ENCODE results near the gene PRR20G.

PRR20G gene

DNA sequence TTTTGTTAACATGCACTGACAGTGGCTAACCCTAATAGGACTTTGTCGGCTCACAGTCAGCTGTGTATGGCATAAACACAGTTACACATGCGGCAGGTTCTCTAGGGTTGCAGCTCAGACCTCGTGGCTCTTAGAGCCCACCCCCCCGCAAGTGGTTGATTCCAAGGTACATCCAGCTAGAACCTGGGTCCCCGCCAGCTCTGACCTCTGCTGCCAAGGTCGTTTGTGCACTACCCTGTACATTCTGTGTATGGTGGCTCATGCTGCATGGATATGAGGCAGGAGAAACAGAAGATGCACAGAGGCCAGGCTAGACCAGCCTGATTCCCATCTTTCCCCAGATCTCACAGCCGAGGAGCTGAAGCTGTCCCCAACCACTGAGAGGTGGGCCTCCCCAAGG is 25.9 kb downstream of the PRR20G start:
- Histone ChIP-seq H3K36me3 (ENCODE audit: insufficient read depth, low read length) (no peaks in the 10 kb centered on the region), H3K4me1 (ENCODE audit: insufficient read depth, low read length) (no peaks in the 10 kb centered on the region), H3K27ac (ENCODE audit: low read depth, low read length) (no peak overlapping the region), H3K9me3 (ENCODE audit: low read length) (no peaks in the 10 kb centered on the region), H3K27me3 (ENCODE audit: control insufficient read depth in 1 of 2, insufficient read depth in 2 of 2, low read length in 2 of 2) (no peaks in the 10 kb centered on the region), H3K9ac (ENCODE audit: low read length) (no peak overlapping the region), H3K4me3 (ENCODE audit: low read depth in 1 of 2, low read length in 2 of 2) (no peak overlapping the region)

- H3K4me1 ChIP-seq (ENCODE audit: insufficient read depth, low read length), result no peaks in the 10 kb centered on the region
- no peak overlapping the region for H3K4me3 ChIP-seq (ENCODE audit: low read depth in 1 of 2, low read length in 2 of 2)
- no peaks in the 10 kb centered on the region for H3K36me3 ChIP-seq (ENCODE audit: insufficient read depth, low read length)
- H3K27me3 ChIP-seq (ENCODE audit: control insufficient read depth in 1 of 2, insufficient read depth in 2 of 2, low read length in 2 of 2), result no peaks in the 10 kb centered on the region
- H3K27ac ChIP-seq (ENCODE audit: low read depth, low read length), result no peak overlapping the region
- no peaks in the 10 kb centered on the region for H3K9me3 ChIP-seq (ENCODE audit: low read length)
- H3K9ac ChIP-seq (ENCODE audit: low read length), result no peak overlapping the region
Measured at GRCh38 chr3:127260826-127261555, 26.9 kb downstream of the PRR20G start.

DNA sequence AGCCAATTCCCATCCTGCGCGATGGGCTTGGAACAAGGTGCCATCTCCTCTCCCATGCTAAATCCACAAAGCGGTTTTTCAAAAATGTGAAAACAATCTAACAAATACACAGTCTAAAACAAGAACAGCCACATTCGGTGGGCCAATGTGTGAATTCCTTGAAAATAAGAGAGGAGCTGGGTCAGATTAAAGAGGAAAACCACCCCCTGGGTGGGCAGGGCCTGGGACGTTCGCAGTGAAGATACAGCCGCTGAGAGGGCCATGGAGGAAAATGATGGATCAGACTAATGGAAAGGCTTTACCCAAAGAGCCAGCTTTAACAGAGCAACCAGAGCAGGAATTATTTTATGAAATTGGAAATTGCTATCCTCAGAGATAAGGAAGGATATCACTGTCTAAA is 27.4 kb downstream of the PRR20G start:
- H3K9me3 ChIP-seq (ENCODE audit: low read length), result no peaks in the 10 kb centered on the region
- no peak overlapping the region for H3K4me3 ChIP-seq (ENCODE audit: low read depth in 1 of 2, low read length in 2 of 2)
- no peak overlapping the region for H3K27ac ChIP-seq (ENCODE audit: low read depth, low read length)
- no peaks in the 10 kb centered on the region for H3K4me1 ChIP-seq (ENCODE audit: insufficient read depth, low read length)
- no peaks in the 10 kb centered on the region for H3K27me3 ChIP-seq (ENCODE audit: control insufficient read depth in 1 of 2, insufficient read depth in 2 of 2, low read length in 2 of 2)
- H3K9ac ChIP-seq (ENCODE audit: low read length), result no peak overlapping the region
- H3K36me3 ChIP-seq (ENCODE audit: insufficient read depth, low read length), result no peaks in the 10 kb centered on the region

- Histone ChIP-seq H3K27me3 (ENCODE audit: control insufficient read depth in 1 of 2, insufficient read depth in 2 of 2, low read length in 2 of 2) (no peaks in the 10 kb centered on the region), H3K4me3 (ENCODE audit: low read depth in 1 of 2, low read length in 2 of 2) (no peak overlapping the region), H3K27ac (ENCODE audit: low read depth, low read length) (no peak overlapping the region), H3K9me3 (ENCODE audit: low read length) (no peaks in the 10 kb centered on the region), H3K4me1 (ENCODE audit: insufficient read depth, low read length) (no peaks in the 10 kb centered on the region), H3K9ac (ENCODE audit: low read length) (no peak overlapping the region), H3K36me3 (ENCODE audit: insufficient read depth, low read length) (no peaks in the 10 kb centered on the region)
Measured at GRCh38 chr3:127259882-127260281, 28.0 kb downstream of the PRR20G start.

DNA sequence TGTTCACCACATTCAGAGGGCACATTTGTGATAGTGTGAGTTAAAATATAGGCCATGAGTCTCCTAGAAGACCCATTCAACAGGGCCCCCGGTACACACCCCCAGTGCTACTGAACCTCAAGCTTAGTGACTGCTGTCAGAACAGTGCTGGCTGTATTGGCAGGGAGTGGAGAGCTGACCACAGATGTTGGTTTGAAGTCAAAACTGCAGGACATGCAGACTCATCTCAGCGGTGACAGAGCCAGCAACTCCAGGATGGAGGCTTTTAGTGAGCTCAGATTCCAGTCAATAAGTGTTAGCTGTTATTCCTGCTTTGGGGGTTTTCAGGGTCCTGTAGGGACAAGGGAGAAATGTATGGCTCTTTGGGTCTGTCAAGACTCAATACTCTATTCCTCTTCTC is 29.1 kb downstream of the PRR20G start:
- no peaks in the 10 kb centered on the region for H3K9me3 ChIP-seq (ENCODE audit: low read length)
- H3K27ac ChIP-seq (ENCODE audit: low read depth, low read length), result no peak overlapping the region
- no peak overlapping the region for H3K9ac ChIP-seq (ENCODE audit: low read length)
- no peaks in the 10 kb centered on the region for H3K4me1 ChIP-seq (ENCODE audit: insufficient read depth, low read length)
- no peaks in the 10 kb centered on the region for H3K36me3 ChIP-seq (ENCODE audit: insufficient read depth, low read length)
- H3K27me3 ChIP-seq (ENCODE audit: control insufficient read depth in 1 of 2, insufficient read depth in 2 of 2, low read length in 2 of 2), result no peaks in the 10 kb centered on the region
- no peak overlapping the region for H3K4me3 ChIP-seq (ENCODE audit: low read depth in 1 of 2, low read length in 2 of 2)

DNA sequence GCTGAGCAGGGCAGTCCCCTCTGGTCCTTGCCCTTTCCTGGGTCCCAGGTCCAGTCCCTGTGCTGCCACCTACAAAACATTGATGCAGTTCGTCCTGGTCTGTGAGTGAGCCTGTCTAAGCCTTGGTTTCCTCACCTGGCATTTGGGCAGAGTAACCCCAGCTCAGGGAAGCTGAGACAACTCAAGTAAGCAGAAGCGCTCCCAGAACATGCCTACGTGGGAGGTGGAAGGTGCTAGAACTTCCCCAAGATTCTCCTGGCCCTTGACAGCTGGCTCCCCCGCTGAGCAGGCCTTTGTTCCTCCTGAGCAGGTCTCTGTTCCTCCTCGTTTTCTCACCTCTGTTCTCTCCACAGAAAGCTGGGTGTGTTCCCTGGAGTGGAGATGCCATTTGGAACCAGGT is 30.5 kb downstream of the PRR20G start:
- H3K4me1 ChIP-seq (ENCODE audit: insufficient read depth, low read length), result no peaks in the 10 kb centered on the region
- H3K27ac ChIP-seq (ENCODE audit: low read depth, low read length), result no peak overlapping the region
- H3K9me3 ChIP-seq (ENCODE audit: low read length), result no peaks in the 10 kb centered on the region
- no peaks in the 10 kb centered on the region for H3K27me3 ChIP-seq (ENCODE audit: control insufficient read depth in 1 of 2, insufficient read depth in 2 of 2, low read length in 2 of 2)
- H3K9ac ChIP-seq (ENCODE audit: low read length), result no peak overlapping the region
- H3K4me3 ChIP-seq (ENCODE audit: low read depth in 1 of 2, low read length in 2 of 2), result no peak overlapping the region
- H3K36me3 ChIP-seq (ENCODE audit: insufficient read depth, low read length), result no peaks in the 10 kb centered on the region

DNA sequence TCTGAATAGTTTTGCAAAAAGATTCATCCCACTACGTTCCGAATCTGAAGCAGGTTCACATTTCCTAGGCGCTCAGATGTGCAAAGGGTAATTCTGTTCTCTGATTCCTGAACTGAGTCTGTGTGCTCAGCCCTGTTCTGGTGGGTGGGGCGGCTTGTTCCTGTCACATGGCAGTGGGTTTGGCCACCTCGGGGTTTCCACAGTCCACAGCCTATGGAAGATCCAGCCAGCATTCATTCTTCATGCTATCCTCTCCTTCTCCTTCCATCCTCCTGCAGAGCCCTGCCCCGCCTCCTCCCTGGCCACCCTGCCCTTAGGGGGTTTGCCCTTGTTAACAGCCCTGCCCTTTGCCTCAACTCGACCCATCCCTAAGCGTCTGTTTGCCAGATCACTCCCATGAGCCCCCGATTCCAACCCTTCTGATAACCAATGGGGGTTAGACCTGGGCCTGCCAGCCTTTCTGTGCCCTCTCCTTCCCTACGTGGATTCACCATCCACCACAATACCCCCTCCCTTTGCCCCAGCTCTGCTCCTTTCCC is 31.0 kb downstream of the PRR20G start:
- Histone ChIP-seq H3K9me3 (ENCODE audit: low read length) (no peaks in the 10 kb centered on the region), H3K9ac (ENCODE audit: low read length) (no peak overlapping the region), H3K4me3 (ENCODE audit: low read depth in 1 of 2, low read length in 2 of 2) (no peak overlapping the region), H3K36me3 (ENCODE audit: insufficient read depth, low read length) (no peaks in the 10 kb centered on the region), H3K4me1 (ENCODE audit: insufficient read depth, low read length) (no peaks in the 10 kb centered on the region), H3K27ac (ENCODE audit: low read depth, low read length) (no peak overlapping the region), H3K27me3 (ENCODE audit: control insufficient read depth in 1 of 2, insufficient read depth in 2 of 2, low read length in 2 of 2) (no peaks in the 10 kb centered on the region)

DNA sequence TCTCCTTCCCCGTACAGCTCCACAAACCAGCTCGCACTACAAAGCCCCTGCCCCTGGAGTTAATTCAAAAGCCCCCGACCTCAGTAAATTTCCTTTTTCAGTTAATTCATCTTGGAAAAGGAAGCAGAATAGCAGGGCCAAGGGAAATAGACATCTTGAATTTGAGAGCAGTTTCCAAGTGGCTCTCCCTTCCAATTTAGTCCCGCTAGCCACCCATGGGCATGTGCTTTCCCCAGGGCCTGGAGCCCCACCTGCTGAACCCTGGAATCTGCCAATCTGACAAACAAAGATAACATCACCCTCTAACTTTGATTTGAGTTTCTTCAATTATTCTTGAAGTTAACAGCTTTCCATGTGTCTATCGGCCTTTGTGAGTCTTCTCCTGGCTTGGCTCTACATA is 31.7 kb downstream of the PRR20G start:
- Histone ChIP-seq H3K9ac (ENCODE audit: low read length) (no peak overlapping the region), H3K4me1 (ENCODE audit: insufficient read depth, low read length) (no peaks in the 10 kb centered on the region), H3K4me3 (ENCODE audit: low read depth in 1 of 2, low read length in 2 of 2) (no peak overlapping the region), H3K27me3 (ENCODE audit: control insufficient read depth in 1 of 2, insufficient read depth in 2 of 2, low read length in 2 of 2) (no peaks in the 10 kb centered on the region), H3K27ac (ENCODE audit: low read depth, low read length) (no peak overlapping the region), H3K36me3 (ENCODE audit: insufficient read depth, low read length) (no peaks in the 10 kb centered on the region), H3K9me3 (ENCODE audit: low read length) (no peaks in the 10 kb centered on the region)

DNA sequence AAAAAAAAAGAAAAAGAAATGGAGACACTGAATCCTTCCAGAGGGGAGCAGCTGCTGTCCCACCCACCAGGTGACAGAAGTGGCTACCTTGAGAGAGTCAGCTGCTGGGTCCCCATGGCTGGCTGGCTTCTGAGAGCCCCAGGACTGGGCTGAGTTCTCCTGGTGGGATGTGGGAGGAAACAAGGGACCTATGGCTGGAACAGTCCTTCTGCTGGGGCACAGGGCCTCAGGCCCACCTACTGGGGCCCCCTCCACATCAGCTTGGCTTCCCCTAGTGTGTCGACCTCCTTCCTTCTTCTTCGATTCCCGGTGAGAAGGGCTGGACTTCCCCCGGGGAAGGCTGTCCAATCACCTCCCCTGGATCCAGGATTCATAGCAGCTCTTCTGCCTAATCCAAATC is 32.3 kb downstream of the PRR20G start:
- Histone ChIP-seq H3K4me3 (ENCODE audit: low read depth in 1 of 2, low read length in 2 of 2) (no peak overlapping the region), H3K27ac (ENCODE audit: low read depth, low read length) (no peak overlapping the region), H3K4me1 (ENCODE audit: insufficient read depth, low read length) (no peaks in the 10 kb centered on the region), H3K9ac (ENCODE audit: low read length) (no peak overlapping the region), H3K9me3 (ENCODE audit: low read length) (no peaks in the 10 kb centered on the region), H3K36me3 (ENCODE audit: insufficient read depth, low read length) (no peaks in the 10 kb centered on the region), H3K27me3 (ENCODE audit: control insufficient read depth in 1 of 2, insufficient read depth in 2 of 2, low read length in 2 of 2) (no peaks in the 10 kb centered on the region)

DNA sequence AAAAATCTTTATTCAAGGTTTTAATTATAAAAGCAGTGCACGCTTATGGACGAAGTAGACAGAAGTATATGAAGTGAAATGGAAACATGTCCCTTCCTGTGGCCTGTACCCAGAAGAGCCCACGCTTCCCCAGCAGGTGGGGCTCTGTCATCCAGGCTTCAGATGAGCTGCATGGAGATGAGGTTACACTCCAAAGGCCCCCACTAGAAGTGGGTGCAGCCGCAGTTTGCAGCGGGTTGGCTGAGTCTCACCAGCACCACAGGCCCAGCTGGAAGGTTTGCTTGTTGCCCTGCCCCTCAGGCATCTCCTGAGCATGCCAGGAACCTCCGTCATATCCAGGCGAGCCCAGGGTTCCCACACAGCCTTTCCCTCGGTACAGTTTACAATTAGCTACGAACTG is 33.1 kb downstream of the PRR20G start:
- Histone ChIP-seq H3K36me3 (ENCODE audit: insufficient read depth, low read length) (no peaks in the 10 kb centered on the region), H3K9ac (ENCODE audit: low read length) (no peak overlapping the region), H3K4me3 (ENCODE audit: low read depth in 1 of 2, low read length in 2 of 2) (no peak overlapping the region), H3K4me1 (ENCODE audit: insufficient read depth, low read length) (no peaks in the 10 kb centered on the region), H3K9me3 (ENCODE audit: low read length) (no peaks in the 10 kb centered on the region), H3K27ac (ENCODE audit: low read depth, low read length) (no peak overlapping the region), H3K27me3 (ENCODE audit: control insufficient read depth in 1 of 2, insufficient read depth in 2 of 2, low read length in 2 of 2) (no peaks in the 10 kb centered on the region)

DNA sequence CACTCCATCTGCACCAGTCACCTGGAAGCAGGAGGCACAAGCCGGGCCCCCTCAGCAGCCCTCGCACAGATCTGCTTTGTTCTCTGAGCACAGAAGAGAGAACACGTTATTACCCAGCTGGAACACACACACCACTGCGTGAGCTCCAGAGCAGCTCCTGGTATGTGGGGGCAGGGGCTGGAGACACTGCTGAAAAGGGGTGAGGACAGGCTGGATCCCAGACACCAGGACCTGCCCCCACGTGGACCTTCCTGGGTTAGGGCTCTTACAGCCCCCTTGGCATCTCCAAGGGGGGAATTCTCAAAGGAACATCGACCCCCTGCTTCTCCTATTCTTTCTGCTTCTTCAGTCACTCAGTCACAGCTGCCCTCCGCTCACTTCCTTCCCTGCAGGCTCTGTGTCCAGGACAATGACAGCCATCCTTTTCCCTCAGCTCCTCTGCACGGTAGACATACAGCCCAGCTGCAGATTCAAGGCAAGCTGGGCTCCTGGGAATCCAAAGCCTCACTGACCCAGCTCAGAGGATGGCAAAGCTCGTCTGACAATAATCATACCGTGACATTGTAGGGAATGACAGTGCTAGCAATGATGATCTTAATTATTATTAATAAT is 33.7 kb downstream of the PRR20G start:
- Histone ChIP-seq H3K27ac (ENCODE audit: low read depth, low read length) (no peak overlapping the region), H3K4me3 (ENCODE audit: low read depth in 1 of 2, low read length in 2 of 2) (no peak overlapping the region), H3K36me3 (ENCODE audit: insufficient read depth, low read length) (no peaks in the 10 kb centered on the region), H3K9me3 (ENCODE audit: low read length) (no peaks in the 10 kb centered on the region), H3K4me1 (ENCODE audit: insufficient read depth, low read length) (no peaks in the 10 kb centered on the region), H3K27me3 (ENCODE audit: control insufficient read depth in 1 of 2, insufficient read depth in 2 of 2, low read length in 2 of 2) (no peaks in the 10 kb centered on the region), H3K9ac (ENCODE audit: low read length) (no peak overlapping the region)

- Histone ChIP-seq H3K9ac (ENCODE audit: low read length) (no peak overlapping the region), H3K9me3 (ENCODE audit: low read length) (no peaks in the 10 kb centered on the region), H3K27ac (ENCODE audit: low read depth, low read length) (no peak overlapping the region), H3K27me3 (ENCODE audit: control insufficient read depth in 1 of 2, insufficient read depth in 2 of 2, low read length in 2 of 2) (no peaks in the 10 kb centered on the region), H3K4me1 (ENCODE audit: insufficient read depth, low read length) (no peaks in the 10 kb centered on the region), H3K4me3 (ENCODE audit: low read depth in 1 of 2, low read length in 2 of 2) (no peak overlapping the region), H3K36me3 (ENCODE audit: insufficient read depth, low read length) (no peaks in the 10 kb centered on the region)
Measured at GRCh38 chr3:127253491-127253890, 34.4 kb downstream of the PRR20G start.

Measured in muscle layer of colon (tissue), 2 donors.